A673 (cell line): ENCODE data around the gene INTS4. TPM values are rescaled to one million over a fixed set of nuclear protein-coding genes. Genes with fewer than 3 reads are reported as not detected.

Experiments used
- BruUV-seq: library from RNA; stranded (reverse); fragments of 400-500 nt; replicated peaks from 2 replicates; lab custom pipeline; 2021; lab: Mats Ljungman, UMichigan
- CTCF ChIA-PET: fragments of 300-600 bp; sonication (Branson Sonifier 250); formaldehyde crosslinking; loops from one replicate; lab custom pipeline; 2022; ENCODE audit warnings: antibody characterized with exemption; lab: Charles Lee
- POLR2A ChIA-PET: fragments of 300-600 bp; sonication (Branson Sonifier 250); formaldehyde crosslinking; loops from one replicate; lab custom pipeline; 2022; ENCODE audit warnings: antibody characterized with exemption; ENCODE audit not compliant: low non-redundant PET; lab: Charles Lee
- DNase-seq: peaks from one replicate; pipeline ENCODE4 v3.0.0-alpha.2; 2015; ENCODE audit warnings: low spot score
- H3K27ac ChIP-seq: fragments of 200-600 bp; sonication (generic); 2 replicates; pipeline ENCODE4 v1.5.1; 2016; ENCODE audit warnings: mixed run types, low read depth, mild to moderate bottlenecking, mixed read lengths, antibody characterized with exemption, low read length; ENCODE audit not compliant: poor library complexity, severe bottlenecking
- H3K27me3 ChIP-seq: fragments of 200-600 bp; sonication (generic); replicated peaks from 2 replicates; pipeline ENCODE4 v1.6.1; 2017; ENCODE audit warnings: mixed run types, low read depth, mild to moderate bottlenecking, mixed read lengths, antibody characterized with exemption, low read length; ENCODE audit not compliant: insufficient read depth, poor library complexity
- H3K36me3 ChIP-seq: fragments of 200-600 bp; sonication (generic); 2 replicates; pipeline ENCODE4 v1.6.1; 2016; ENCODE audit warnings: mixed run types, mild to moderate bottlenecking, mixed read lengths, antibody characterized with exemption, low read length; ENCODE audit not compliant: insufficient read depth, poor library complexity, severe bottlenecking
- H3K4me1 ChIP-seq: fragments of 200-600 bp; sonication (generic); 2 replicates; pipeline ENCODE4 v1.6.1; 2017; ENCODE audit warnings: mixed run types, mild to moderate bottlenecking, mixed read lengths, antibody characterized with exemption, low read length; ENCODE audit not compliant: insufficient read depth, poor library complexity, severe bottlenecking
- H3K4me3 ChIP-seq: fragments of 200-600 bp; sonication (generic); 2 replicates; pipeline ENCODE4 v1.5.1; 2016; ENCODE audit warnings: low read depth, mixed run types, mild to moderate bottlenecking, mixed read lengths, low read length; ENCODE audit not compliant: poor library complexity, severe bottlenecking
- H3K9me3 ChIP-seq: fragments of 200-600 bp; sonication (generic); 2 replicates; pipeline ENCODE4 v1.6.1; 2016; ENCODE audit warnings: mixed run types, low read depth, mild to moderate bottlenecking, mixed read lengths, antibody characterized with exemption, low read length; ENCODE audit not compliant: poor library complexity, severe bottlenecking
- CTCF ChIP-seq: fragments of 300-800, 200-600 bp; sonication (generic); conservative IDR thresholded peaks from 2 replicates; pipeline ENCODE4 v1.5.1; 2017; ENCODE audit warnings: low read depth, mild to moderate bottlenecking, antibody characterized with exemption, low read length, moderate library complexity, mixed read lengths
- EZH2 ChIP-seq: fragments of 200-600 bp; sonication (generic); IDR thresholded peaks from 2 replicates; pipeline ENCODE4 v1.6.1; 2017; ENCODE audit warnings: borderline replicate concordance, low read depth, mild to moderate bottlenecking, mixed read lengths, antibody characterized with exemption, low read length; ENCODE audit not compliant: poor library complexity, severe bottlenecking
- intact Hi-C: fragments of 100-400 bp; cut with micrococcal nuclease; formaldehyde crosslinking; loops from one replicate; pipeline ENCODE4 v1.10.0; 2022; ENCODE audit not compliant: unreplicated experiment
- total RNA-seq: library from RNA; stranded (reverse); gene quantifications from 2 replicates; pipeline ENCODE4 v1.2.3, GENCODE V29; 2021

Gene INTS4
- total RNA-seq, 1 experiment from 2014 or later = 66.1 TPM

DNA sequence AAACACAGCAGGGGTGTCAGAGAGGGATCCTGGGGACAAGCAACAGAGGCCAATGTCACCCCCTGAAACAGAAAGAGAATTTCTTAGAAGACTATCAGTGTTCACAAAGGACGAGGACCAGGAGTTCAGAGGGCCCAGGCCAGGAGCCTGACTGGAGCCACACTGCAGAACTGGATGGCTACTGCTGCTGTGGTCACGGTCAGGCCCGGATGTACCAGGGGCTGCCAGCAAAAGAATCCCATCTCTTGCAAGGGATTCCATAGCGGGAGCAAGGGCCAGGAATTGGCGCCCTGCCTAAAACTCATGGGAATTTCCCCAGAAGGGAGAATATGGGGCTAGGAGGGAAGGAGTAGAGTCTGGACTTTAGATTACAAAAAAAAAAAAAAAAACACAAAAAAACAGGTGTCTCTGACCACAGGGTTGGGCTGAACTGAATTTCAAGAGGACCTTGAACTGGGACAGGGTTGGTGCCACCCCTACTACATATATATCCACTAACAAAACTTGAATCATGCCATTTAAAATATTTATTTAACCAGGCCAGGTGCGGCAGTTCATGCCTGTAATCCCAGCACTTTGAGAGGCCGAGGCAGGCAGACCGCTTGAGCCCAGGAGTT is 44.3 kb upstream of the INTS4 start:
- H3K4me3 ChIP-seq = no peak overlapping the region
- no peaks in the 10 kb centered on the region for H3K27me3 ChIP-seq
- no peak overlapping the region for H3K27ac ChIP-seq
- ChIA-PET POLR2A (no interaction called here), CTCF (no interaction called here)
- peaks cover 18% of the 10 kb centered on the region for H3K4me1 ChIP-seq
- H3K36me3 ChIP-seq = no peaks in the 10 kb centered on the region
- no peaks in the 10 kb centered on the region for H3K9me3 ChIP-seq
- intact Hi-C loops = no loop called here
- TF ChIP-seq EZH2 = no peak
- no peak for TF ChIP-seq CTCF
- no TSS peak for BruUV-seq
- no peak for DNase-seq

DNA sequence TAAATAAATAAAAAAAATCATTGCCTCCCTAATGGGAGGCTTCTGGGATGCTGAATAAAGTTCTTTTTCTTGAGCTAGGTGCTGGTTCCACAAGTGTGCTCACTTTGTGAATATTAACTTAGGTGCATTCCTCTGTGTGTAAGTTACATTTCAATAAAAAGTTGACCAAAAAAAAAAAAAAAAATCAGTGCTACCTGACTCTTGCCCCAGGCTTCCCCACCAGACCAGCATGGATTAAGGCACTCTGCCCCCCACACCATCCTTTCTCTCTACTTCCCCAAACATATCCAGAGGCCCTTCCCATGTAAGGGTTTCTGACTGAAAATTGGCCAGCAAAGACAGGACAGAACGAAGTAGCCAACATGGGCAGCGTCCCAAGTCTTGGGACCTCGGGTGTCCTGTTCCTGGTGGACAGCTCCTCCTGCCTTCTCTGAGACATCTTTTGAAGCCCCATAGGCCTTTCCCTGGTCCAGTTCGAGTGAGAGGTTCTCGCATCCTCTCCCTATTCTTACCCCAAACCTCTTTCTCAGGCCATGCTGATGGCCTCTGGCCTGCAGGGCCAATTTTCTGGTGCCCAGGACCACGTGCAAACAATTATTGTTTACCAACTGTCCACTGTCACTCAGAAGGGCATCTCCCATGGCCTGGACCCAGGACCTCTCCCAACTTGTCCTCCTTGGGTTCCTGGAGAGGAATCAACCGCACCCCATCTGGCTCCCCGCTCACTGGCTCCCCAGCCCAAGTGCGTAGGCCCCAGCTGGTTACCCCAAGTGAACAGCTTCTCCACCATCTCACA is 43.6 kb upstream of the INTS4 start:
- POLR2A ChIA-PET = no interaction called here
- no peak overlapping the region for H3K4me3 ChIP-seq
- H3K9me3 ChIP-seq = no peaks in the 10 kb centered on the region
- intact Hi-C loops = no loop called here
- TF ChIP-seq CTCF (no peak), EZH2 (no peak)
- no peaks in the 10 kb centered on the region for H3K27me3 ChIP-seq
- no peaks in the 10 kb centered on the region for H3K36me3 ChIP-seq
- no peak for DNase-seq
- CTCF ChIA-PET = no interaction called here
- no TSS peak for BruUV-seq
- no peak overlapping the region for H3K27ac ChIP-seq
- peaks cover 18% of the 10 kb centered on the region for H3K4me1 ChIP-seq

DNA sequence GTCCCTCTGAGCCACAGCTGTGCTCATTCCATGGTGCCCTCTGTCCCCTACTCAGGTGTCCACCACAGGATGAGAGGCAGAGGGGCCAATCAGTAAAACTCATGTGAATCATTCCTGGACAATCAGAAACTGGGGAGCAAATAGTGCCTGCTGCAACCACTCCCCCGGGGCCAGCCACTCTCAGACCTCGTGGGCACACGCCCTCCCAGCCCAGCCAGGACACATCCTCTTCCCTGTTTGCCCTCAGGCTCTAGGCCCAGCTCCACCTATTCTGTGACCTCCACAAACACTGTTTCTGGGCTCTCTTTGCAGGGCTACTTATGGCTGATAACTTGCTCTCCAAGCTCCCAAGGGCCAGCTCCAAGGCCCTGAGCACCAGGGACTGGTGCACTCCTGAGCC is 42.6 kb upstream of the INTS4 start:
- intact Hi-C loops = no loop called here
- ChIA-PET POLR2A (no interaction called here), CTCF (no interaction called here)
- Histone ChIP-seq H3K4me3 (no peak overlapping the region), H3K27me3 (no peaks in the 10 kb centered on the region), H3K4me1 (peaks cover 20% of the 10 kb centered on the region), H3K27ac (no peak overlapping the region), H3K9me3 (no peaks in the 10 kb centered on the region), H3K36me3 (no peaks in the 10 kb centered on the region)
- no peak for TF ChIP-seq EZH2
- no peak for TF ChIP-seq CTCF
- DNase-seq = no peak
- no TSS peak for BruUV-seq
